ENCODE measurements around the gene OTOS. TPM values are rescaled to one million over a fixed set of nuclear protein-coding genes. Genes with fewer than 3 reads are reported as not detected.

The OTOS gene
- total and polyA plus RNA-seq, 7 donors: 0.20 TPM; not detected in 6

GRCh38 chr2:240098349-240098748 is 42.1 kb downstream of the OTOS start:
- intact Hi-C loops (cut with DNase I): no loop called here
- no peak for ATAC-seq
- H3K4me3 ChIP-seq: no peak overlapping the region
- TF ChIP-seq, protein P1, sequence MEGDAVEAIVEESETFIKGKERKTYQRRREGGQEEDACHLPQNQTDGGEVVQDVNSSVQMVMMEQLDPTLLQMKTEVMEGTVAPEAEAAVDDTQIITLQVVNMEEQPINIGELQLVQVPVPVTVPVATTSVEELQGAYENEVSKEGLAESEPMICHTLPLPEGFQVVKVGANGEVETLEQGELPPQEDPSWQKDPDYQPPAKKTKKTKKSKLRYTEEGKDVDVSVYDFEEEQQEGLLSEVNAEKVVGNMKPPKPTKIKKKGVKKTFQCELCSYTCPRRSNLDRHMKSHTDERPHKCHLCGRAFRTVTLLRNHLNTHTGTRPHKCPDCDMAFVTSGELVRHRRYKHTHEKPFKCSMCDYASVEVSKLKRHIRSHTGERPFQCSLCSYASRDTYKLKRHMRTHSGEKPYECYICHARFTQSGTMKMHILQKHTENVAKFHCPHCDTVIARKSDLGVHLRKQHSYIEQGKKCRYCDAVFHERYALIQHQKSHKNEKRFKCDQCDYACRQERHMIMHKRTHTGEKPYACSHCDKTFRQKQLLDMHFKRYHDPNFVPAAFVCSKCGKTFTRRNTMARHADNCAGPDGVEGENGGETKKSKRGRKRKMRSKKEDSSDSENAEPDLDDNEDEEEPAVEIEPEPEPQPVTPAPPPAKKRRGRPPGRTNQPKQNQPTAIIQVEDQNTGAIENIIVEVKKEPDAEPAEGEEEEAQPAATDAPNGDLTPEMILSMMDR (IDR thresholded peaks at IDR 0.05): no peak
- H3K27ac ChIP-seq: no peak overlapping the region
- H3K4me1 ChIP-seq: no peaks in the 10 kb centered on the region
- H3K36me3 ChIP-seq (ENCODE audit: insufficient read depth in 1 of 2, low read depth in 1 of 2): no peaks in the 10 kb centered on the region
- H3K9me3 ChIP-seq: peaks cover 7% of the 10 kb centered on the region
- peaks cover 12 to 56% (median 13%) of the 10 kb centered on the region in 3 donors for H3K27me3 ChIP-seq (ENCODE audit: insufficient read depth in 3 of 3, low read length in 2 of 3)
- no peak for DNase-seq
- WGBS, 3 donors: 75 to 91% (median 85%) methylated on average over 2 of the region's 2 CpGs

GRCh38 chr2:240095556-240096523 is 44.6 kb downstream of the OTOS start:
- Histone ChIP-seq H3K4me3 (no peak overlapping the region), H3K4me1 (no peaks in the 10 kb centered on the region), H3K9me3 (peaks cover 5% of the 10 kb centered on the region), H3K27me3 (ENCODE audit: insufficient read depth in 3 of 3, low read length in 2 of 3) (peaks cover 12 to 62% (median 13%) of the 10 kb centered on the region in 3 donors), H3K27ac (no peak overlapping the region), H3K36me3 (ENCODE audit: insufficient read depth in 1 of 2, low read depth in 1 of 2) (no peaks in the 10 kb centered on the region)
- DNase-seq (no peak), ATAC-seq (no peak)
- WGBS, 3 donors: 3 to 5% (median 4%) methylated on average over 41 to 43 of the region's 43 CpGs
- intact Hi-C loops (cut with DNase I): no loop called here
- TF ChIP-seq, protein P1 (IDR thresholded peaks at IDR 0.05): no peak

GRCh38 chr2:240089306-240089705 is 51.2 kb downstream of the OTOS start:
- WGBS, 3 donors: 70 to 73% (median 73%) methylated on average over 5 of the region's 5 CpGs
- intact Hi-C loops (cut with DNase I): no loop called here
- H3K27me3 ChIP-seq (ENCODE audit: insufficient read depth in 3 of 3, low read length in 2 of 3): peaks cover 0 to 36% (median 0%) of the 10 kb centered on the region in 3 donors
- peaks cover 9% of the 10 kb centered on the region for H3K9me3 ChIP-seq
- H3K4me1 ChIP-seq: no peaks in the 10 kb centered on the region
- DNase-seq (no peak), ATAC-seq (no peak)
- no peaks in the 10 kb centered on the region for H3K36me3 ChIP-seq (ENCODE audit: insufficient read depth in 1 of 2, low read depth in 1 of 2)
- TF ChIP-seq, protein P1 (IDR thresholded peaks at IDR 0.05): no peak
- H3K27ac ChIP-seq: no peak overlapping the region
- no peak overlapping the region for H3K4me3 ChIP-seq

Other genes starting within 250 kb of the OTOS start
- 100 to 1,000 TPM; 132 to 183 (median 163) TPM for gene NDUFA10, start 115.3 kb downstream of the OTOS start, total RNA-seq
- 100 to 1,000 TPM in 2 of 3 donors, 10 to 100 TPM in 1; 84.2 to 135 (median 113) TPM for gene NDUFA10, start 115.3 kb downstream of the OTOS start, polyA plus RNA-seq
- not detected for gene OR6B2, start 110.2 kb downstream of the OTOS start, total RNA-seq
- not detected for gene OR6B2, start 110.2 kb downstream of the OTOS start, polyA plus RNA-seq
- gene OR6B3, start 87.1 kb downstream of the OTOS start, total RNA-seq: not detected
- not detected for gene OR6B3, start 87.1 kb downstream of the OTOS start, polyA plus RNA-seq
- 100 to 1,000 TPM; 136 to 214 (median 158) TPM for gene COPS9, start 4.4 kb downstream of the OTOS start, total RNA-seq
- gene COPS9, start 4.4 kb downstream of the OTOS start, polyA plus RNA-seq: 100 to 1,000 TPM; 345 to 597 (median 427) TPM

All from psoas muscle (tissue), 8 donors.